GM21423 (cell line): ENCODE results near the gene ZFPM1.
A peak's percentile ranks its signal among the peaks of the same experiment; 100 is the strongest.

Experiments
- ATAC-seq: cut with Tn5 transposase; IDR thresholded peaks from one replicate; pipeline ENCODE4 v1.9.1; 2021; ENCODE audit warnings: mild to moderate bottlenecking, moderate library complexity; ENCODE audit not compliant: unreplicated experiment

The ZFPM1 gene

DNA sequence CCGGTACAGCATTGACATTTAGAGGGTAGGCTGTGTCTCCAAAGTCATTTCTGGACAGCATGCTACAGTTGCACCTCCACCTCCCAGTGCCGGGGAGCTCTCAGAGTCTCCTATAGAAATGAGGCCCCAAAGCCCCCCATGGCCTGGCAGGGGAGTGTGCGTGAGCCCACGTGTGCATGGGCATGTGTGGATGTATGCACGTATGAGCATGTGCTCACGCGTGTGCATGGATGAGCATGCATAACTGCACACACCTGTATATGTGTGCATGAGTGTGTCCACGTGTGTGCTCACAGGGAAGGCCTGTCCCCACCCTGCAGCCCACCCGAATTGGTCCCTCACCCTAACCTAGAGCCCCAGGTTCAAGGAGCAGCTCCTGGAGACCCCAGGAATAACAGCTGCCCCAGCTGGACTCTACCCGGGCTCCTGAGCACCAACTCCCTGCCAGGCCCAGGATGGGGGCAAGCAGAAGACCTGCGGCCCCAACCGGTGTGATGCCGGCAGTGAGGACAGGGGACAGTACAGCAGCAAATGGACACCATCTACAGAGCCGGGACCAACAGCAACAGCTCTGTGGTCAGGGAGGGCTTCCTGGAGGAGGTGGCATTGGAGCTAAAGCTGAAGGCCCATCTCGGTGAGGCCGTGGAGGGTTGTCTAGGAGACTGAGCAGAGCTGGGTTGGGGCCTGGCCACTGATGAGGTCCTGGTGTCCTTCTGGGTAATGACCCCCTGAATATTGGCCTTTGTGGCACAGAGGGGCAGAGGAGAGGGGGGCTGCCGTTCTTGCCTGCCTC lies 35.2 kb upstream of the ZFPM1 start:
- no peak for ATAC-seq

DNA sequence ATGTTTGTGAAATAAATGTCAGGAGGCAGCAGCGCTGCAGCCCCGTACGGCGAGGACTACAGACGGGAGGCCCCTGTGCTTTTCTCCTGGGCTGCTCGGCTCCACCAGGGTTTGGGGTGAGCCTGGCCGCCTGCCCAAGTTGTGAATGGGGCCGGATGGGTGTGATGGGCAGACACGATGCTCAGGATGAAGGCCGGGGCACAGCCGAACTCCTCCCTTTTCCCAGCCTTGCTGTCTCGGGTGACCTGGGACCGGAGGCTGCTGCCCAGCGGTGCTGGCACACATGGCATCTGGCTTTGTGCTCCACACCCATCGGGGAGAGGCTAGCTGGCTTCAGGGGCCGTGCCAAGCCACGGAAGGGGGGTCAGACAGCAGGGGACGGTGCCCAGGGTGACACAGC lies 34.2 kb upstream of the ZFPM1 start:
- ATAC-seq = no peak

DNA sequence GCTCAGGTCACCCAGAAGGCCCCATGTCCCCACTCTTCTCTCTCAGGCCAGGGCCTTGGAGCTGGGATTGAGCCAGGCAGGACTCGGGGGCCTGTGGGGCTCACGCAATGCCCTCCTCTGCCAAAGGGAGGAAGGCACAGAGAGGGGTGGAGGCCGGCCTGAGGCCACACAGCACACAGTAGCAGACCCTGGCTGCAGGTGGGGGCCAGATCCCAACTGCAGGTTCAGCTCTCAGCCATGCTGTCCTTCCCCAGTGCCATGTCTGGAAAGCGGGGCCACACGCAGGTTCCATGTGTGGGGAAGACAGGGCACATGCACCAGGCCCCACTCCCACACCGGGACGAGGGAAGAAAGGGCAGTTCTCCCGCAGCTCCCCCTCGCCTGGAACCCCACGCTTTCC lies 33.3 kb upstream of the ZFPM1 start:
- no peak for ATAC-seq

DNA sequence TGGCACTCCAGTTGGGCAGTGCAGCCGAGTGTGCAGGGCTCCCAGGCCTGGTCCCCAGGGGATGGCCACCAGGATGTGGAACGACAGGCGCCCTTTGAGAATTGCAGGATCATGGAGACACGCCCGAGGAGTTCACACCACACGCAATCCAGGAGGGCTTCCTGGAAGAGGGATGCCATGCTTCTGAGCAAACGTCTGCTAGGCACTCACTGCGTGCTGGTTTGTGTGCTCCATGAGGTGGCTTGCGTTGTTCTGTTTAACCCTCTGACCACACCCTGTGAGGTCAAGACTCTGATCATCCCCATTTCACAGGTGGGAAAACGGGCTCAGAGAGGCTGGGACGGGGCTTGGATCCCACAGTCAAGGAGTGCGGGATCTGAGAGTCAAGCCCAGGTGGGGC lies 32.6 kb upstream of the ZFPM1 start:
- no peak for ATAC-seq

DNA sequence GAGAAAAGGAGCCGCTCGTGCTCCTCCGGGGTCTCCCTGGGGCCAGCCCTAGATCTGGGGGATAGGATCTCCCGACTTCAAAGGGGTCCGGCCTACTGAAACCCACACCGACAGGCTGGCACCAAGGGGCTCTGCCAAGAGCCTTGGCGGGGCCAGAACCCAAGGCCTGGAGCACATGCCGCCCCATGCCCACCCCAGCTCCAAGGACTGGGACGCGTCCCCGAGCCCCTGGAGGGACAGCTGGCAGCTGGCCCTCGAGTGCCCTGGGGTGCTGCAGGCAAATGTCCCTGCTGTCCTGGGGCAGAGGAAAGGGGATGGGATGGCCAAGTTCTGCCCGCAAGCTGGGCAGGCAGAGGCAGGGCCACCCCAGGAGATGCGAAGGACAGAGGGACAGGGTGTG lies 31.8 kb upstream of the ZFPM1 start:
- no peak for ATAC-seq

DNA sequence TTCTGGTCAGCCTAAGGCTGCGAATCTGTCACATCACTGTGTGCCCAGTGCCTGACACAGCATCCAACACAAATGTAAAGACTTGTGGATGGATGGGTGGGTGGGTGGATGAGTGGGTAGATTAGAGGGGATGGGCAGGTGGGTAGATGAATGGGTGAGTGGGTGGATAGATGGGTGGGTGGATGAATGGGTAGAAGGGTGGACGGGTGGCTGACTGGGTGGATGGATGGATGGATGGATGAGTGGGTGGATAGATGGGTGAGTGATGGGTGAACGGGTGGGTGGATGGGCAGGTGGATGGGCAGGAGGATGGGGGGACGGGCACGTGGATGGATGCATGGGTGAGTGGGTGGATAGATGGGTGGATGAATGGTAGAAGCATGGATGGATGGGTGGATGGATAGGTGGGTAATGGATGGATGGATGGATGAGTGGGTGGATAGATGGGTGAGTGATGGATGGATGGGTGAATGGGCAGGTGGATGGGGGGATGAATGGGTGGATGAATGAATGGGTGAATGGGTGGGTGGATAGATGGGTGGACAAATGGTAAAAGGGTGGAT lies 31.1 kb upstream of the ZFPM1 start:
- no peak for ATAC-seq

DNA sequence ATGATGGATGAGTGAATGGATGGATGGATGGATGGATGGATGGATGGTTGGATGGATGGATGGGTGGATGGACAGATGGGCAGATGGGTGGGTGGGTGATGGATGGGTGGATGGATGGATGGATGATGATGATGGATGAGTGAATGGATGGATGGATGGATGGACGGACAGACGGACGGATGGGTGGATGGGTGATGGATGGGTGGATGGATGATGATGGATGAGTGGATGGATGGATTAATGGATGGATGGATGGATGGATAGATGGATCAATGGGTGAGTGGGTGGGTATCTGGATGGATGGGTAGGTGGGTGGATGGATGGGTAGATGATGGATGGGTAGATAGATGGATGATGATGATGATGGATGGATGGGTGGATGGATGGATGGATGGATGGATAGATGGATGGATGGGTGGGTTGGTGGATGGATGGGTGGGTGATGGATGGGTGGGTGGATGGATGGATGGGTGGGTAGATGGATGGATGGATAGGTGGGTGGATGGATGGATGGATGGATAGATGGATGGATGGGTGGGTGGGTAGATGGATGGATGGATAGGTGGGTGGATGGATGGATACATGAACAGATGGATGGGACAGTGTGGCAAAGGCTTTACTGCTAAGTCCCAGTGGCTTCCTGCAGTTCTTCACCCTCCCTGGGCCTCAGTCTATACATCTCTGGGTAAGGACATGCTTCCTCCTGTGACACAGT lies 30.2 kb upstream of the ZFPM1 start:
- ATAC-seq = no peak

DNA sequence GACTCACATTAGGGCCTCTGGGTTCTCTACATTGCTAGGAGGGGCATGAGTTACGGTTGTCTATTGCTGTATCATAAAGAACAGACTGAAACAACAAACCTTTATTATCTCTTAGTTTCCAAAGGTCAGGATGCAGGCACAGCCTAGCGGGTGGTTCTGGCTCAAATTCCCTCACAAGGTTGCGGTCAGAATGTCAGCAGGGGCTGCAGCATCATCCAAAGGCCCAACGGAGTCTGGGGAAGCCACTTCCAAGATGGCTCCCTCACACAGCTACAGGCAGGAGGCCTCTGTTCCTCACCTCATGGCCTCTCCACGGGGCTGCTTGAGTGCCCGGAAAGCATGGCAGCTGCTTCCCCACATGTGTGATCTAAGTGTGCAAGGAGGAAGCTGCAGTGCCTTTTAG lies 29.6 kb upstream of the ZFPM1 start:
- no peak for ATAC-seq

DNA sequence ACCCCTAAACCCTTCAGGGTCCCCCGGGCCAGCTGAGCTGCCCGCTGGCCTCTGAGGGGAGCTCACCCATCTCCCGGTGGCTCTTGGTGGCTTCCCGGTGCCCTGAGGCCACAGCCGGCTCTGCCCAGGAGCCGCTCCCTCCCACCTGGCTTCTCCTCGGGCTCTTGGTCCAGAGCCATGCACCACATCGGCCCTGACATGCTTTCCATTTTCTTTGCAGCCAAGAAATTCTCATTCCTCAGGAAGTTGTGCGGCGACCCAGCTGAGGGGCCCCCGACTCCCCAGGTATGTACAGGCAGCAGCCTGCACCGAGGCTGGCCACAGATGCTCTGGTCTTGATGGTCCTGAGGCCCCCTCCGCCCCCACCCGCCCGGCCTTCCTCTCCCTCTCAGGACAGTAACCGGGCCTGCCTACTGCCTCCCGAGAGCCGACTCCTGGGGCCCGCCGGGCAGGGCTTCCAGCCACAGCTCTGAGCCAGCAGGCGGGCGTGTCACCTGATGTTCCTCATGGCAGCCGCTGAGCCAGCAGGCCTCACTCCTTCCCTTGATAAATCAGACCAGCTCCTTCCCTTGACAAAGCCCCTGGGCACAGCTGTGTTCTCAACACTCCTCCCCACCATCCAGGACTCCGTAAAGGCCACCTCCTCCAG lies 28.4 kb upstream of the ZFPM1 start:
- no peak for ATAC-seq

DNA sequence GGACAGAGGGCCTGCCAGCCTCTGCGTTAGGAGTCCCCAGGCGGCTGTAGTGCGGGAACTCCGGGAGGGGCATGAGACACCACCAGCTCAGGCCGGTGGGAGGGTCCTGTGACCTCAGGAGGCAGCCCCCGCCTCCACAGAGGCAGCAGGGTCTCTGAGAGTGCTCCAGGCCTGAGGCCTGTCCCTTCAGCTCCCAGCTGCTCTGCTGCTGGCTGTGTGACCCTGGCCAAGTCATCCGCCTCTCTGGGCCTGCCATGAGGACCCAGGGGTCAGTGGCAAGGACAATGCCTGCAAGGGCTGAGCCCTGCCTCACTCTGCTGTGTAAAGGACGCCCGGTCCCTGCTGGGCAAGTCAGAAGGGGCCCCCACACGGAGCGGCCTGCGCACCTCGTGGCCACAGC lies 27.1 kb upstream of the ZFPM1 start:
- ATAC-seq = no peak

DNA sequence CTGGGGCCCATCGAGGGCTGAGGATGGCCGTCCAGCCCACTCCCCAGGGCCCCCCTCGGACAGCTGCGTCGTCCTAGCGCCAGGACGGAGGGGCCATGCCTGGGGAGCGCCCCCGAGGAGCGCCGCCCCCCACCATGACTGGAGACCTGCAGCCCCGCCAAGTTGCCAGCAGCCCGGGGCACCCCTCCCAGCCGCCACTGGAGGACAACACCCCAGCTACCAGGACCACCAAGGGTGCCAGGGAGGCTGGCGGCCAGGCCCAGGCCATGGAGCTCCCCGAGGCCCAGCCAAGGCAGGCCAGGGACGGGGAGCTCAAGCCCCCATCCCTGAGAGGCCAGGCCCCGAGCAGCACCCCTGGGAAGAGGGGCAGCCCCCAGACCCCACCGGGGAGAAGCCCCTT lies 25.7 kb upstream of the ZFPM1 start:
- no peak for ATAC-seq

DNA sequence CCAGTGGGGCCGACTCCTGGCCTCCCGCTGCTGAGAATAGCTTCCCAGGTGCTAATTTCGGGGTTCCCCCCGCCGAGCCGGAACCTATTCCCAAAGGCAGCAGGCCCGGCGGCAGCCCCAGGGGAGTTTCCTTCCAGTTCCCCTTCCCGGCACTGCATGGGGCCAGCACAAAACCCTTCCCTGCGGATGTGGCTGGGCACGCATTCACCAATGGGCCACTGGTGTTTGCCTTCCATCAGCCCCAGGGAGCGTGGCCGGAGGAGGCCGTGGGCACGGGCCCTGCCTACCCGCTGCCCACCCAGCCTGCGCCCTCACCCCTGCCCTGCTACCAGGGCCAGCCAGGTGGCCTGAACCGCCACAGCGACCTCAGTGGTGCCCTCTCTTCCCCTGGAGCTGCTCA lies 24.9 kb upstream of the ZFPM1 start:
- no peak for ATAC-seq

DNA sequence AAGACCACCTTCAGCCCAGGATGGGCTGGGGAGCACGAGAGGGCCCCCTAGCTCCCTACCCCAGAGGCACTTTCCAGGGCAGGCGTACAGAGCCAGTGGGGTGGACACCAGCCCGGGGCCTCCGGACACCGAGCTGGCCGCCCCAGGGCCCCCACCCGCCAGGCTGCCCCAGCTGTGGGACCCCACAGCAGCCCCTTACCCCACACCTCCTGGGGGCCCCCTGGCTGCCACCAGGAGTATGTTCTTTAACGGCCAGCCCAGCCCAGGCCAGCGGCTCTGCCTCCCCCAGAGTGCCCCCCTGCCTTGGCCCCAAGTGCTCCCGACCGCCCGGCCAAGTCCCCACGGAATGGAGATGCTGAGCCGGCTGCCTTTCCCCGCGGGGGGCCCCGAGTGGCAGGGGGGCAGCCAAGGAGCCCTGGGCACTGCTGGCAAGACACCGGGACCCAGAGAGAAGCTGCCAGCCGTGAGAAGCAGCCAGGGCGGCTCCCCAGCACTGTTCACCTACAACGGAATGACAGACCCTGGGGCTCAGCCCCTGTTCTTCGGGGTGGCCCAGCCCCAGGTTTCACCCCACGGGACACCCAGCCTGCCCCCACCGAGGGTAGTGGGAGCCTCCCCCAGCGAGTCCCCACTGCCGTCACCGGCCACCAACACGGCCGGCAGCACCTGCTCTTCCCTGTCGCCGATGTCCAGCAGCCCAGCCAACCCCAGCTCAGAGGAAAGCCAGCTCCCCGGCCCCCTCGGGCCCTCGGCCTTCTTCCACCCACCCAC lies 24.3 kb upstream of the ZFPM1 start:
- no peak for ATAC-seq

DNA sequence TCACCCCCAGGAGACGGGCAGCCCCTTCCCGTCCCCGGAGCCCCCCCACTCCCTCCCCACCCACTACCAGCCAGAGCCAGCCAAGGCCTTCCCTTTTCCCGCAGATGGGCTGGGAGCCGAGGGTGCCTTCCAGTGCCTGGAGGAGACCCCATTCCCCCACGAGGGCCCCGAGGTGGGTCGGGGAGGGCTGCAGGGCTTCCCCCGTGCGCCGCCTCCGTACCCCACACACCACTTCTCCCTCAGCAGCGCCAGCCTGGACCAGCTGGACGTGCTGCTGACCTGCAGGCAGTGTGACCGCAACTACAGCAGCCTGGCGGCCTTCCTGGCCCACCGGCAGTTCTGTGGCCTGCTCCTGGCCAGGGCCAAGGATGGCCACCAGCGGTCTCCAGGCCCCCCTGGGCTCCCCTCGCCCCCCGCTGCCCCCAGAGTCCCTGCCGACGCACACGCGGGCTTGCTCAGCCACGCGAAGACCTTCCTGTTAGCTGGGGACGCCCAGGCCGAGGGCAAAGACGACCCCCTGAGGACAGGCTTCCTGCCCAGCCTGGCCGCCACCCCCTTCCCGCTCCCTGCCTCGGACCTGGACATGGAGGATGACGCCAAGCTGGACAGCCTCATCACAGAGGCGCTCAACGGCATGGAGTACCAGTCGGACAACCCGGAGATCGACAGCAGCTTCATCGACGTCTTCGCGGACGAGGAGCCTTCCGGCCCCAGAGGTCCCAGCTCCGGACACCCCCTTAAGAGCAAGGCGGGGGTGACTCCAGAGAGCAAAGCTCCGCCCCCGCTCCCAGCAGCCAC lies 23.5 kb upstream of the ZFPM1 start:
- no peak for ATAC-seq

DNA sequence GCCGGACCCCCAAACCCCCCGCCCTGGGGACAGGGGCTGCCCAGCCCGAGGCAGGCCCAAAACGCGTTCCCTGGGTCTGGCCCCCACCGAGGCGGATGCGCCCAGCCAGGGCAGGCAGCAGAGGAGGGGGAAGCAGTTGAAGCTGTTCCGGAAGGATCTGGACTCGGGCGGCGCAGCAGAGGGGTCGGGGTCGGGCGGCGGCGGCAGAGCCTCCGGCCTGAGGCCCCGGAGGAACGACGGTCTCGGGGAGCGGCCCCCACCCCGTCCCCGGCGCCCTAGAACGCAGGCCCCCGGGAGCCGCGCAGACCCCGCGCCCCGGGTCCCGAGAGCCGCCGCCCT lies 22.9 kb upstream of the ZFPM1 start:
- peak; percentile 8 for ATAC-seq

DNA sequence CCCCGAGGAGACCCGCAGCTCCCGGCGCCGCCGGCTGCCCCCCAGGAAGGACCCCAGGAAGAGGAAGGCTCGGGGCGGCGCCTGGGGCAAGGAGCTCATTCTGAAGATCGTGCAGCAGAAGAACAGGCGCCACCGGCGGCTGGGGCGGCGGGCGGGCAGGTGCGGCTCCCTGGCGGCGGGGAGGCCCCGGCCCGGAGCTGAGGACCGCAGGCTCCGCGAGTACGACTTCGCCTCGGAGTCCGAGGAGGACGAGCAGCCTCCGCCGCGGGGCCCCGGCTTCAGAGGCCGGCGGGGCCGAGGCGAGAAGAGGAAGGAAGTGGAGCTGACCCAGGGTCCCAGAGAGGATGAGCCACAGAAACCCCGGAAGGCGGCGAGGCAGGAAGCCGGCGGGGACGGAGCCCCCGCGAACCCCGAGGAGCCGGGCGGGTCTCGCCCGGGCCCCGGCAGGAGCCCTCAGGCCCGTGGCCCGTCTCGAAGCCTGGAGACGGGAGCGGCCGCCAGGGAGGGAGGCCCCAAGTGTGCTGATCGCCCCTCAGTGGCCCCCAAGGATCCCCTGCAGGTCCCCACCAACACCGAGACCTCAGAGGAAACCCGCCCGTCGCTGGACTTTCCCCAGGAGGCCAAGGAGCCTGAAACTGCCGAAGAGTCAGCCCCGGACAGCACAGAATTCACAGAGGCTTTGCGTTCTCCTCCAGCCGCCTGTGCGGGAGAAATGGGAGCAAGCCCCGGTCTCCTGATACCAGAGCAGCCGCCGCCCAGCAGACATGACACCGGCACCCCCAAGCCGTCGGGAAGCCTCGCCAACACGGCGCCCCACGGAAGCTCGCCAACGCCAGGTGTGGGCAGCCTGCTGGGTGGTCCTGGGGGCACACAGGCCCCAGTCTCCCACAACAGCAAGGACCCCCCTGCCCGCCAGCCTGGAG lies 22.3 kb upstream of the ZFPM1 start:
- ATAC-seq = peak; percentile 53

DNA sequence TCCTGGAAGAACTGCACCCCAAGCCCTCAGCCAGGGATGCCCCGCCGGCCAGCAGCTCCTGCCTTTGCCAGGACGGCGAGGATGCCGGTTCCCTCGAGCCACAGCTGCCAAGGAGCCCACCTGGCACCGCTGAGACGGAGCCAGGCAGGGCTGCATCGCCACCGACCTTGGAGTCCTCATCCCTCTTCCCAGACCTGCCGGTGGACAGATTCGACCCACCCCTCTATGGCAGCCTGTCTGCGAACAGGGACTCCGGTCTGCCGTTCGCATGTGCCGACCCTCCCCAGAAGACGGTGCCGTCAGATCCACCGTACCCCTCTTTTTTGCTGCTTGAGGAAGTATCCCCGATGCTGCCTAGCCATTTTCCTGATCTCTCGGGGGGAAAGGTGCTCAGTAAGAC lies 21.4 kb upstream of the ZFPM1 start:
- no peak for ATAC-seq

DNA sequence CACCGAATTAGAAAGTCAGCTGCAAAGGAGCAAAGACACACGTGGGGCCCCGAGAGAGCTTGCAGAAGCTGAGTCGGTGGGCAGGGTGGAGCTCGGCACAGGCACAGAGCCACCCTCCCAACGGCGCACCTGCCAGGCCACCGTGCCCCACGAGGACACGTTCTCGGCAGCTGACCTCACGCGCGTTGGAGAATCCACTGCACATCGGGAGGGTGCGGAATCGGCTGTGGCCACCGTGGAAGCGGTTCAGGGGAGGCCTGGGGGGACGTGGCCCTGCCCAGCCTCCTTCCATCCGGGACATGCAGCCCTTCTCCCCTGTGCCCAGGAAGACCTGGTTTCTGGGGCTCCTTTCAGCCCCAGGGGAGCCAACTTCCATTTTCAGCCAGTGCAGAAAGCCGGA lies 20.9 kb upstream of the ZFPM1 start:
- ATAC-seq = no peak

DNA sequence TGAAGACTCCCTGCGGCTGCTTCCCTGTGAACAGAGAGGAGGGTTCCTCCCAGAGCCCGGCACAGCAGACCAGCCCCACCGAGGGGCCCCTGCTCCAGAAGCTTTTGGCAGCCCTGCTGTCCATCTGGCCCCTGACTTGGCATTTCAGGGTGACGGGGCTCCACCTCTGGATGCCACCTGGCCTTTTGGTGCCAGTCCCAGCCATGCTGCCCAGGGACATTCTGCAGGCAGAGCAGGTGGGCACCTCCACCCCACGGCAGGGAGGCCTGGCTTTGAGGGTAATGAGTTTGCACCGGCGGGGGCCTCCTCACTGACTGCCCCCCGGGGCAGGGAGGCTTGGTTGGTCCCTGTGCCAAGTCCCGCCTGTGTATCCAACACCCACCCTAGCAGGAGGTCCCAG lies 20.3 kb upstream of the ZFPM1 start:
- ATAC-seq = no peak
